GM12873 (cell line): ENCODE results near the gene ADAMTS3.

Experiments
- CTCF ChIP-seq: IDR thresholded peaks from 2 replicates; pipeline ENCODE4 v1.5.1; 2012; ENCODE audit warnings: low read depth, mild to moderate bottlenecking, moderate library complexity, low read length, control low read depth; ENCODE audit not compliant: insufficient read depth; ENCODE audit errors: missing control alignments

The ADAMTS3 gene

GRCh38 chr4:72538006-72538405 lies 31.0 kb downstream of the ADAMTS3 start:
- no peak for TF ChIP-seq CTCF

GRCh38 chr4:72536443-72536842 lies 32.6 kb downstream of the ADAMTS3 start:
- TF ChIP-seq CTCF, result no peak

- TF ChIP-seq CTCF, result no peak
Measured at GRCh38 chr4:72531768-72532290, 37.2 kb downstream of the ADAMTS3 start.

- no peak for TF ChIP-seq CTCF
Measured at GRCh38 chr4:72531322-72531721, 37.7 kb downstream of the ADAMTS3 start.

- no peak for TF ChIP-seq CTCF
Measured at GRCh38 chr4:72529148-72529822, 39.7 kb downstream of the ADAMTS3 start.

- TF ChIP-seq CTCF, result no peak
Measured at GRCh38 chr4:72527038-72527646, 41.9 kb downstream of the ADAMTS3 start.

GRCh38 chr4:72525938-72526337 lies 43.1 kb downstream of the ADAMTS3 start:
- TF ChIP-seq CTCF, result no peak
